ENCODE data around the gene GALNT17. TPM values are rescaled to one million over a fixed set of nuclear protein-coding genes. Genes with fewer than 3 reads are reported as not detected.

Gene GALNT17
- total and polyA plus RNA-seq, 12 donors, result 0.94 to 37.5 (median 8.1) TPM

DNA sequence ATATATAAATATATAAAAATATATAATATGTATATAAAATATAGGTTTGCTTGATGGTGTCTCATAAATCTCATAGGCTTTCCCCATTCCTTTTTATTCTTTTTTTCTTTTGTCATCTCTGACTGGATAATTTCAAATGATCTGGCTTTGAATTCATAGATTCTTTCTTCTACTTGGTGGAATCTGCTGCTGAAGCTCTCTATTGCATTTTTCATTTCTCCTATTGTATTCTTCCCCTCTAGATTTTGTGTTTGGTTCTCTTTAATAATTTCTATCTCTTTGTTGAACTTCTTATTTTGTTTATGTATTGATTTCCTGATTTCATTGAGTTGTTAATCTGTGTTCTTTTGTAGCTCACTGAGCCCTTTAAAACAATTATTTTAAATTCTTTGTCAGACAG lies 629.4 kb downstream of the GALNT17 start:
- Histone ChIP-seq H3K27ac (no peak overlapping the region), H3K4me1 (replicated peaks in 1 of 2) (no peaks in the 10 kb centered on the region), H3K36me3 (replicated peaks in 1 of 2) (no peaks in the 10 kb centered on the region), H3K27me3 (no peaks in the 10 kb centered on the region), H3K9me3 (replicated peaks in 1 of 3) (peaks cover 0 to 6% (median 0%) of the 10 kb centered on the region in 3 donors), H3K4me3 (no peak overlapping the region)
- no peak for TF ChIP-seq POLR2A (IDR thresholded peaks at IDR 0.05)
- TF ChIP-seq, protein P1, sequence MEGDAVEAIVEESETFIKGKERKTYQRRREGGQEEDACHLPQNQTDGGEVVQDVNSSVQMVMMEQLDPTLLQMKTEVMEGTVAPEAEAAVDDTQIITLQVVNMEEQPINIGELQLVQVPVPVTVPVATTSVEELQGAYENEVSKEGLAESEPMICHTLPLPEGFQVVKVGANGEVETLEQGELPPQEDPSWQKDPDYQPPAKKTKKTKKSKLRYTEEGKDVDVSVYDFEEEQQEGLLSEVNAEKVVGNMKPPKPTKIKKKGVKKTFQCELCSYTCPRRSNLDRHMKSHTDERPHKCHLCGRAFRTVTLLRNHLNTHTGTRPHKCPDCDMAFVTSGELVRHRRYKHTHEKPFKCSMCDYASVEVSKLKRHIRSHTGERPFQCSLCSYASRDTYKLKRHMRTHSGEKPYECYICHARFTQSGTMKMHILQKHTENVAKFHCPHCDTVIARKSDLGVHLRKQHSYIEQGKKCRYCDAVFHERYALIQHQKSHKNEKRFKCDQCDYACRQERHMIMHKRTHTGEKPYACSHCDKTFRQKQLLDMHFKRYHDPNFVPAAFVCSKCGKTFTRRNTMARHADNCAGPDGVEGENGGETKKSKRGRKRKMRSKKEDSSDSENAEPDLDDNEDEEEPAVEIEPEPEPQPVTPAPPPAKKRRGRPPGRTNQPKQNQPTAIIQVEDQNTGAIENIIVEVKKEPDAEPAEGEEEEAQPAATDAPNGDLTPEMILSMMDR (IDR thresholded peaks at IDR 0.05), result no peak
- intact Hi-C loops (cut with DNase I), result no loop called here
- no peak for DNase-seq

Small RNA genes within 50 kb of the gene (microRNA-seq; reads per million reads assigned to microRNA genes)
- gene MIR3914-1, result 0 reads per million in 3 donors
- 0 reads per million in 3 donors for gene MIR3914-2

Small RNA genes within 50 kb of the gene (small RNA-seq; reads per million reads assigned to genes)
- gene MIR3914-1 (0 reads per million in 2 donors), gene RN7SKP75 (0 reads per million in 2 donors)
